OCI-LY1 (cell line): ENCODE results near the gene GTSE1.

Source experiments
- H2AFZ ChIP-seq: fragments of 200-600 bp; sonication (generic), shearing (Covaris generic); 2 replicates; pipeline ENCODE4 v1.6.0; 2014; ENCODE audit warnings: antibody characterized with exemption, mild to moderate bottlenecking, low read length
- H3F3A ChIP-seq: fragments of 200-600 bp; sonication (generic), shearing (Covaris generic); 2 replicates; pipeline ENCODE4 v1.6.0; 2014; ENCODE audit warnings: mild to moderate bottlenecking, antibody characterized with exemption, low read length, moderate library complexity; ENCODE audit not compliant: insufficient read depth
- H3K27ac ChIP-seq: fragments of 200-600 bp; sonication (generic); 2 replicates; pipeline ENCODE4 v1.5.1; 2014; ENCODE audit warnings: low read length, mixed run types, mild to moderate bottlenecking, low read depth; ENCODE audit not compliant: poor library complexity, severe bottlenecking
- H3K27me3 ChIP-seq: fragments of 200-600 bp; sonication (generic); 2 replicates; pipeline ENCODE4 v1.6.0; 2014; ENCODE audit warnings: antibody characterized with exemption, mild to moderate bottlenecking, low read length, moderate library complexity; ENCODE audit not compliant: insufficient read depth
- H3K36me3 ChIP-seq: fragments of 200-600 bp; sonication (generic); 2 replicates; pipeline ENCODE4 v1.6.1; 2014; ENCODE audit warnings: mild to moderate bottlenecking, antibody characterized with exemption, low read length, moderate library complexity, mixed read lengths; ENCODE audit not compliant: insufficient read depth
- H3K4me1 ChIP-seq: fragments of 200-600 bp; sonication (generic); 2 replicates; pipeline ENCODE4 v1.5.1; 2014; ENCODE audit warnings: mild to moderate bottlenecking, low read length, moderate library complexity; ENCODE audit not compliant: insufficient read depth, severe bottlenecking
- H3K4me2 ChIP-seq: fragments of 200-600 bp; sonication (generic), shearing (Covaris generic); 2 replicates; pipeline ENCODE4 v1.6.1; 2014; ENCODE audit warnings: low read length
- H3K4me3 ChIP-seq: fragments of 200-600 bp; sonication (generic); 2 replicates; pipeline ENCODE4 v1.5.1; 2014; ENCODE audit warnings: low read length, low read depth, mild to moderate bottlenecking, mixed read lengths; ENCODE audit not compliant: poor library complexity, severe bottlenecking
- H3K79me2 ChIP-seq: fragments of 200-600 bp; shearing (Covaris generic); 2 replicates; pipeline ENCODE4 v1.6.1; 2016; ENCODE audit warnings: mixed run types, low read length, mixed read lengths; ENCODE audit not compliant: insufficient read depth
- H3K9ac ChIP-seq: fragments of 200-600 bp; sonication (generic), shearing (Covaris generic); 2 replicates; pipeline ENCODE4 v1.6.1; 2014; ENCODE audit warnings: mild to moderate bottlenecking, low read length, mixed read lengths
- H3K9me2 ChIP-seq: fragments of 200-600 bp; sonication (generic), shearing (Covaris generic); 2 replicates; pipeline ENCODE4 v1.6.1; 2014; ENCODE audit warnings: low read depth, mild to moderate bottlenecking, low read length, mixed read lengths
- H3K9me3 ChIP-seq: fragments of 200-600 bp; shearing (Covaris generic); 2 replicates; pipeline ENCODE4 v1.6.1; 2014; ENCODE audit warnings: low read length, mixed read lengths
- H4K20me1 ChIP-seq: fragments of 200-600 bp; sonication (generic), shearing (Covaris generic); 2 replicates; pipeline ENCODE4 v1.6.0; 2016; ENCODE audit warnings: mild to moderate bottlenecking, low read length; ENCODE audit not compliant: insufficient read depth
- CTCF ChIP-seq: fragments of 200-600 bp; sonication (generic), shearing (Covaris generic); IDR thresholded peaks from 2 replicates; pipeline ENCODE4 v1.5.1; 2017; ENCODE audit warnings: mild to moderate bottlenecking, antibody characterized with exemption, low read length, moderate library complexity, mixed read lengths
- EZH2 ChIP-seq: fragments of 200-600 bp; sonication (generic), shearing (Covaris generic); IDR thresholded peaks from 2 replicates; pipeline ENCODE4 v1.8.0; 2017; ENCODE audit warnings: borderline replicate concordance, mixed run types, mild to moderate bottlenecking, antibody characterized with exemption, low read length, moderate library complexity, mixed read lengths

Gene GTSE1

DNA sequence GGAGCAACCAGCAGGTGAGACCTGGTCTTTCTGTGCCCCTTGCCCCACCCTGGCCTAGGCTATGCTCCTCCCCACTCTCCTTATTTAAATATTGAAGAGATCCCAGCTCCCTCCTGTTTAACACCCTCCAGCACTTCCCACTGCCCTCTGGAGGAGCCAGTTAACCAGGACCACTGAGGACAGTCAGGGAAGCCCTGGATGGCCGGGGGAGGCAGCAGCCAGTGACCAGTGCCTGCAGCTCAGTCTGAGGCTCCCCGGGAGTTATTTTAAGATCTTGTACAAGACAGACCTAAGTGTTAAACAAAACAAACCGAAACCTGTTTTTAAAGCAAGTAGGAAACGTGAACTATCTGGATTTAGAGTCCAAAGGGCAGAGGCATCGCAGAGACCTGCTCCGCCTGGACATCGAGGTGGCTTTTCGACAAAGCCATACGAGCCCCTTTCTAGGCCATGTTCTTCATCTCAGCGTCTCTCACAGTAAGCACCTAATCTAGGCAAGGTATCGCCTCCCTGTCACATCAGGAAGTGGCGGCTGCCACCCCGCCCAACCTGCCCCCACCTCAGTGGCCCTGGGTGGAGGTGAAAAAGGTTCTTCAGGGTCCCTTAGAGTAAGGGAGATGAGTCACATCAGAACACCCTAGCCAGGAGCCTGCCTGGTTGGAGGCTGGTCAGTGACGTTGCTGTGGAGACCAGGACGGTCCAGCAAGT, 74.1 kb downstream of the GTSE1 start:
- Histone ChIP-seq H3K9me3 (peaks cover under 1% of the 10 kb centered on the region; the same call in 1 of the 2 replicates), H3K36me3 (peaks cover 2% of the 10 kb centered on the region), H4K20me1 (no peaks in the 10 kb centered on the region), H3K27ac (no peak overlapping the region), H3K79me2 (no peaks in the 10 kb centered on the region), H3K9me2 (no peaks in the 10 kb centered on the region), H2AFZ (no peak overlapping the region), H3F3A (no peaks in the 10 kb centered on the region), H3K4me1 (peaks cover 21% of the 10 kb centered on the region), H3K4me2 (no peak overlapping the region), H3K9ac (no peak overlapping the region), H3K27me3 (no peaks in the 10 kb centered on the region), H3K4me3 (no peak overlapping the region)
- TF ChIP-seq CTCF (no peak), EZH2 (no peak)

DNA sequence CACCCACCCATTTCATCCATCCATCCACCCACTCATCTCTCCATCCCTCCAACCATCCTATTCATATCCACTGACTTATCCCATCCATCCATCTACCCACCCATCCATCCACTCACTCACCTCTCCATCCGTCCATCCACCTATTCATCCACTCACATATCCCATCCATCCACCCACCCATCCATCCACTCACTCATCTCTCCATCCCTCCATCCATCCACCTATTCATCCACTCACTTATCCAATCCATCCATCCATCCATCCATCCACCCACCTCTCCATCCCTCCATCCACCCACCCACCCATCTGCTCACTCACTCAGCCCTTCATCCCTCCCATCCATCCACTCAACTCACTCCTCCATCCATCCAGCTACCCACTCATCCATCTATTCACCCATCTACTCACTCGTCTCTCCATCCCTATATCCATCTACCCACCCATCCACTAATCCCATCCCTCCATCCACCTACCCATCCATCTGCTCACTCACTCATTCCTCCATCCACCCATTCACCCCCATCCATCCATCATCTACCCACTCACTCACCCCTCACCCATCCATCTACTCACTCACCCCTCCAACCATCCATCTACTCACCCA, 75.1 kb downstream of the GTSE1 start:
- no peaks in the 10 kb centered on the region for H3F3A ChIP-seq
- H3K36me3 ChIP-seq: peaks cover 11% of the 10 kb centered on the region

DNA sequence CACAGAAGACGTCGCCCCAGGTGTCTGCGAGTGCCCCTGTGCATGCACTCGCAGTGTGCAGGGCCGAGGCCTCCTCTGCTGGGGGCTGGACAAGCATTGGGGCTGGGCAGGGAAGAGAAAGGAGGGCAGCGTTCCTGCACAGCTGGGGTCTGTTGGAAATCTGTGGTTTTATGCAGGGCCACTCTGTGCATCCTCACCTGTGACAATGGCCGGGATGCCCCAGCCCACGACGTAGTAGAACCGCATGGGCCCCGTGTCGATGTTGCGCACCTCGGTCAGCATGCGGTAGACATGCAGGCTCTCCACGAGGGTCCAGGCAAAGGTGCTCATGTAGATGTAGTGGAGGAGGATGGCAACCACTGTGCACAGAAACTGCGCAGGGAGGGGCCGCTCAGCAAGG, 76.0 kb downstream of the GTSE1 start:
- Histone ChIP-seq H3K9me2 (no peaks in the 10 kb centered on the region), H3K27me3 (no peaks in the 10 kb centered on the region), H3K4me3 (no peak overlapping the region), H4K20me1 (no peaks in the 10 kb centered on the region), H3F3A (no peaks in the 10 kb centered on the region), H3K9me3 (peaks cover 5% of the 10 kb centered on the region; the same call in 1 of the 2 replicates), H3K79me2 (no peaks in the 10 kb centered on the region), H3K4me2 (no peak overlapping the region), H3K9ac (no peak overlapping the region), H3K27ac (no peak overlapping the region), H3K4me1 (peaks cover 9% of the 10 kb centered on the region), H2AFZ (no peak overlapping the region), H3K36me3 (peaks cover 16% of the 10 kb centered on the region)
- TF ChIP-seq EZH2 (no peak), CTCF (no peak)

More for the DNA sequence above, 75.1 kb downstream of the GTSE1 start:
- Histone ChIP-seq H3K4me1 (peaks cover 18% of the 10 kb centered on the region), H3K27ac (no peak overlapping the region), H3K9ac (no peak overlapping the region), H2AFZ (no peak overlapping the region), H3K4me2 (no peak overlapping the region), H3K27me3 (no peaks in the 10 kb centered on the region), H3K9me3 (peaks cover 5% of the 10 kb centered on the region; the same call in 1 of the 2 replicates), H3K79me2 (no peaks in the 10 kb centered on the region), H3K9me2 (no peaks in the 10 kb centered on the region), H3K4me3 (no peak overlapping the region), H4K20me1 (no peaks in the 10 kb centered on the region)
- TF ChIP-seq EZH2 (no peak), CTCF (no peak)
